HepG2 (cell line): ENCODE measurements around the gene TRUB1. TPM values are rescaled to one million over a fixed set of nuclear protein-coding genes. Genes with fewer than 3 reads are reported as not detected.

Experiments used
- ATAC-seq: fragments of 200-7000 bp; cut with Tn5 transposase; 3 replicates; pipeline ENCODE4 v1.9.1; 2020; ENCODE audit warnings: mild to moderate bottlenecking, moderate library complexity
- BruUV-seq: library from RNA; stranded (reverse); fragments of 400-500 nt; replicated peaks from 2 replicates; lab custom pipeline; 2021; lab: Mats Ljungman, UMichigan
- CTCF ChIA-PET: fragments of 300-600 bp; formaldehyde crosslinking; extraction: SDS; loops from one replicate; lab custom pipeline; 2021; ENCODE audit warnings: low total read pairs, inconsistent platforms, low intra/inter-chr PET ratio; lab: Yijun Ruan, JAX
- POLR2A ChIA-PET: fragments of 350-600 bp; sonication (Branson Sonifier 250); formaldehyde crosslinking; loops from one replicate; lab custom pipeline; 2020; ENCODE audit warnings: antibody characterized with exemption, inconsistent platforms; lab: Yijun Ruan, JAX
- DNase-seq: peaks from one replicate; pipeline ENCODE4 v3.0.0-alpha.2; 2015; ENCODE audit warnings: low spot score
- FAIRE-seq: peaks from 3 replicates; lab custom pipeline; 2011; peaks lifted over from hg19 to GRCh38; lab: Jason Lieb, UNC
- H2AFZ ChIP-seq: one replicate; pipeline ENCODE4 v1.6.1; 2011; ENCODE audit warnings: low read length, inconsistent platforms
- H3K27ac ChIP-seq: fragments of 300-600 bp; 3 replicates; pipeline ENCODE4 v1.8.0; 2011; ENCODE audit warnings: mixed run types, mild to moderate bottlenecking, mixed read lengths, low read length, inconsistent platforms; ENCODE audit not compliant: insufficient read depth; ENCODE audit errors: extremely low read length
- H3K27me3 ChIP-seq, 2 experiments: fragments of 200-600 bp in 1 of 2; 2 replicates in 1 of 2; 3 replicates in 1 of 2; pipeline versions ENCODE4 v1.6.0 to v1.8.0; 2011; ENCODE audit warnings: low read length in 2 of 2, mild to moderate bottlenecking in 2 of 2, moderate library complexity in 2 of 2, inconsistent platforms in 1 of 2; ENCODE audit not compliant: insufficient read depth in 2 of 2, control insufficient read depth in 1 of 2
- H3K36me3 ChIP-seq, 2 experiments: fragments of 200-600 bp in 1 of 2; replicated peaks in 1 of 2; 2 replicates in 1 of 2; 3 replicates in 1 of 2; pipeline versions ENCODE4 v1.5.1 to v1.8.0; 2011; ENCODE audit warnings: low read length in 2 of 2, inconsistent platforms in 1 of 2; ENCODE audit not compliant: insufficient read depth in 2 of 2, control insufficient read depth in 1 of 2
- H3K4me1 ChIP-seq: 2 replicates; pipeline ENCODE4 v1.5.1; 2012; ENCODE audit warnings: low read length, inconsistent platforms; ENCODE audit not compliant: insufficient read depth
- H3K4me2 ChIP-seq: 2 replicates; pipeline ENCODE4 v1.6.0; 2011; ENCODE audit warnings: low read depth, low read length, inconsistent platforms
- H3K4me3 ChIP-seq, 3 experiments: fragments of 200-600 bp in 1 of 3; sonication (generic), shearing (Covaris generic) in 1 of 3; replicated peaks in 1 of 3; 2 replicates each; pipeline ENCODE4 v1.5.1; 2011 to 2016; ENCODE audit warnings: low read length in 3 of 3, inconsistent platforms in 2 of 3, low read depth in 2 of 3, mild to moderate bottlenecking in 2 of 3, control low read depth in 1 of 3, mixed read lengths in 1 of 3; ENCODE audit not compliant: insufficient read depth in 1 of 3
- H3K79me2 ChIP-seq: one replicate; pipeline ENCODE4 v1.6.1; 2011; ENCODE audit warnings: low read length, inconsistent platforms; ENCODE audit not compliant: insufficient read depth
- H3K9ac ChIP-seq: 2 replicates; pipeline ENCODE4 v1.6.0; 2011; ENCODE audit warnings: mild to moderate bottlenecking, low read depth, low read length, inconsistent platforms; ENCODE audit not compliant: insufficient read depth
- H3K9me3 ChIP-seq: 2 replicates; pipeline ENCODE4 v1.5.1; 2012; ENCODE audit warnings: mild to moderate bottlenecking, low read length
- H4K20me1 ChIP-seq: 2 replicates; pipeline ENCODE4 v1.6.0; 2011; ENCODE audit warnings: inconsistent platforms, mild to moderate bottlenecking, low read length, moderate library complexity; ENCODE audit not compliant: insufficient read depth
- HMG20B ChIP-seq: conservative IDR thresholded peaks from 2 replicates; pipeline ENCODE4 v1.6.1; 2016; ENCODE audit warnings: missing genetic modification reagents, missing compliant biosample characterization
- NR3C1 ChIP-seq: sonication (generic); formaldehyde crosslinking; IDR thresholded peaks from 2 replicates; pipeline ENCODE4 v1.4.0; 2020; ENCODE audit warnings: missing genetic modification reagents
- RORA ChIP-seq: sonication (generic); formaldehyde crosslinking; IDR thresholded peaks from 2 replicates; pipeline ENCODE4 v1.5.0; 2020; ENCODE audit warnings: mild to moderate bottlenecking, missing genetic modification reagents, moderate library complexity
- SETDB1 ChIP-seq: sonication (generic); formaldehyde crosslinking; IDR thresholded peaks from 2 replicates; pipeline ENCODE4 v1.5.1; 2020; ENCODE audit warnings: missing genetic modification reagents, mild to moderate bottlenecking, borderline replicate concordance
- ZNF251 ChIP-seq: sonication (generic); formaldehyde crosslinking; IDR thresholded peaks from 2 replicates; pipeline ENCODE4 v1.9.0; 2021; ENCODE audit warnings: mild to moderate bottlenecking, missing genetic modification reagents
- WGBS: methylation state at CpG from one replicate; pipeline ENCODE4 v1.1.6; 2017; ENCODE audit warnings: low lambda C conversion rate; 5-methylcytosine and 5-hydroxymethylcytosine counted together
- in situ Hi-C: cut with HindIII; loops from 2 replicates; pipeline ENCODE4 v1.10.0; 2017; ENCODE audit warnings: low pct_unique_long_range_greater_than_20kb; ENCODE audit not compliant: extremely low pct_ligation_motif_present
- intact Hi-C: fragments of 100-400 bp; cut with micrococcal nuclease; formaldehyde crosslinking; loops from one replicate; pipeline ENCODE4 v1.10.0; 2022; ENCODE audit not compliant: unreplicated experiment
- polyA plus RNA-seq, 8 experiments: library from polyadenylated mRNA; depleted of rRNA in 3 of 8; stranded (reverse) in 7 of 8; unstranded in 1 of 8; fragments of >200 nt; fragmentation: Illumina TruSeq in 4 of 8; extraction: Trizol in 4 of 8; gene quantifications; 2 replicates each; pipeline versions ENCODE4 v1.2.1 to v1.2.3, GENCODE V29; 2011 to 2016; ENCODE audit warnings: low read depth in 4 of 8, missing spikeins in 1 of 8, mixed read lengths in 1 of 8; ENCODE audit not compliant: insufficient read depth in 1 of 8
- total RNA-seq, 5 experiments: library from RNA; depleted of rRNA; stranded (reverse); fragments of >200 nt; fragmentation: Illumina TruSeq; extraction: Trizol; gene quantifications; 2 replicates each; pipeline ENCODE4 v1.2.3, GENCODE V29; 2016; ENCODE audit warnings: low read depth in 1 of 5
- TF ChIP-seq, protein P1 (sequence below): sonication (generic); formaldehyde crosslinking; IDR thresholded peaks from 2 replicates; pipeline ENCODE4 v1.4.0; 2020; ENCODE audit warnings: missing genetic modification reagents
- TF ChIP-seq, protein P2 (sequence below): sonication (generic); formaldehyde crosslinking; IDR thresholded peaks from 2 replicates; pipeline ENCODE4 v1.8.0; 2022; ENCODE audit warnings: mild to moderate bottlenecking, missing genetic modification reagents, borderline replicate concordance

Gene TRUB1
- total and polyA plus RNA-seq, 2 of the 13 experiments (the other 11 are each of a cell fraction or from before 2014, with no cell fraction given): 10.6 to 38.9 TPM

DNA sequence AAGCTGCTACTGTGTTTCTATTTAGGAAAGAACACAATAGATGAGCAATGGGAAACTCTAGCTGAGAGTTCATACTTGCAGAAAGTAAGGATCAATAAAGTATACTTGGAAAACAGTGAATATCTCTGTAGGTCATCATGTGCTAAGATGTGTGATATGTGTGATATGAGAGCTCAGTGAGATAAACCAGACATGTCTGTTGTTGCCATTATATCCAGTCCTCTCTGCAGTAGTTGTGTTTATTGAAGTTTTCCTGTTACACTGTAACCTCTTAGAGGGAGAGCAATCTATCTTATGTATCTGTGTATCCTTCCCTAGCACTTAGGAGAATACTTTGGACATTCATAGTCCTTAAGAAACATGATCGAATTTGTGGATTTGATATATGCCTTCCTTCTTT lies 19.1 kb downstream of the TRUB1 start:
- H3K27ac ChIP-seq: no peak overlapping the region
- BruUV-seq: no TSS peak
- in situ Hi-C loops: no loop called here
- DNase-seq: no peak
- intact Hi-C loops: no loop called here
- no peak for TF ChIP-seq NR3C1 (CRISPR knock-in tag)
- no peak for TF ChIP-seq ZNF251
- TF ChIP-seq RORA (CRISPR knock-in tag): no peak
- TF ChIP-seq, protein P1, sequence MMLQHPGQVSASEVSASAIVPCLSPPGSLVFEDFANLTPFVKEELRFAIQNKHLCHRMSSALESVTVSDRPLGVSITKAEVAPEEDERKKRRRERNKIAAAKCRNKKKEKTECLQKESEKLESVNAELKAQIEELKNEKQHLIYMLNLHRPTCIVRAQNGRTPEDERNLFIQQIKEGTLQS (CRISPR knock-in tag): no peak
- no peak for TF ChIP-seq HMG20B (CRISPR knock-in tag)
- TF ChIP-seq, all 625 proteins: peak for 0
- Histone ChIP-seq H2AFZ (no peak overlapping the region), H3K4me2 (no peak overlapping the region), H3K79me2 (peaks cover 9% of the 10 kb centered on the region), H3K9me3 (no peaks in the 10 kb centered on the region), H4K20me1 (no peaks in the 10 kb centered on the region; the same call in 1 of the 2 replicates), H3K27me3 (no peaks in the 10 kb centered on the region), H3K9ac (no peak overlapping the region), H3K36me3 (peaks cover 4 to 24% of the 10 kb centered on the region in 2 experiments), H3K4me3 (no peak overlapping the region), H3K4me1 (no peaks in the 10 kb centered on the region)
- FAIRE-seq (no peak), ATAC-seq (no peak)
- POLR2A ChIA-PET: no interaction called here
- CTCF ChIA-PET: no interaction called here
- WGBS: 100% methylated on average over 1 of the region's 1 CpG

DNA sequence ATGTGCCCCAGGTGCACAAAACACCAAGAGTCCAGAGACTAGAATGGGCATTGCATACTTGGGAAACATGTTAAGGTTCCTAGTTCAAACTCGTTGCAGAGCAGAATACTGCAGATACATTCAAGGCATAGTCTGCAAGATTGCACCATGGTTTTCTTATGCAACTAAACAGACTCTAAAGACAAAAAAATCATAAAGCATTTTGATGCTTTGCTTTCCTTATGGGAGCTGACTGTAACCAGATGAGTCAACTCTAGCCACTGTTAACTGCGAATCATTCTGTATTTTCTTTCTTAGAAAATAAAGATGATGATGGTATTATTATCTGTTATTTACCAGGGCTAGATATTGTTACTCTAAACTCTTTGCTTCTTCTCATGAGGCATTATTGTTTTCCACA lies 19.7 kb downstream of the TRUB1 start:
- no TSS peak for BruUV-seq
- H3K4me1 ChIP-seq: no peaks in the 10 kb centered on the region
- H3K36me3 ChIP-seq: peaks cover 5 to 24% of the 10 kb centered on the region in 2 experiments
- no peak overlapping the region for H3K27ac ChIP-seq
- ChIA-PET POLR2A (interaction anchor here (1.4 kb wide), 1 partner anchor 19 kb away, joined by 3 read pairs; the partner anchor contains the start of gene TRUB1), CTCF (no interaction called here)
- intact Hi-C loops (no loop called here), in situ Hi-C loops (no loop called here)
- no peaks in the 10 kb centered on the region for H3K27me3 ChIP-seq
- H3K79me2 ChIP-seq: peaks cover 3% of the 10 kb centered on the region
- H2AFZ ChIP-seq: no peak overlapping the region
- H3K9ac ChIP-seq: no peak overlapping the region
- WGBS: 90% methylated on average over 2 of the region's 2 CpGs
- no peak for FAIRE-seq
- TF ChIP-seq, protein P2, sequence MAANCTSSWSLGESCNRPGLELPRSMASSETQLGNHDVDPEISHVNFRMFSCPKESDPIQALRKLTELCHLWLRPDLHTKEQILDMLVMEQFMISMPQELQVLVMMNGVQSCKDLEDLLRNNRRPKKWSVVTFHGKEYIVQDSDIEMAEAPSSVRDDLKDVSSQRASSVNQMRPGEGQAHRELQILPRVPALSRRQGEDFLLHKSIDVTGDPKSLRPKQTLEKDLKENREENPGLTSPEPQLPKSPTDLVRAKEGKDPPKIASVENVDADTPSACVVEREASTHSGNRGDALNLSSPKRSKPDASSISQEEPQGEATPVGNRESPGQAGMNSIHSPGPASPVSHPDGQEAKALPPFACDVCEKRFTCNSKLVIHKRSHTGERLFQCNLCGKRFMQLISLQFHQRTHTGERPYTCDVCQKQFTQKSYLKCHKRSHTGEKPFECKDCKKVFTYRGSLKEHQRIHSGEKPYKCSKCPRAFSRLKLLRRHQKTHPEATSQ (CRISPR knock-in tag): no peak
- no peak for TF ChIP-seq SETDB1
- no peak for ATAC-seq
- DNase-seq: no peak
- H3K4me2 ChIP-seq: no peak overlapping the region
- H3K4me3 ChIP-seq: no peak overlapping the region
- H4K20me1 ChIP-seq: no peaks in the 10 kb centered on the region; the same call in 1 of the 2 replicates
- no peaks in the 10 kb centered on the region for H3K9me3 ChIP-seq
